Measurements from ENCODE around the gene SHBG. TPM values are rescaled to one million over a fixed set of nuclear protein-coding genes. Genes with fewer than 3 reads are reported as not detected.

The SHBG gene
- total RNA-seq, 1 donor from 2014 or later = not detected

DNA sequence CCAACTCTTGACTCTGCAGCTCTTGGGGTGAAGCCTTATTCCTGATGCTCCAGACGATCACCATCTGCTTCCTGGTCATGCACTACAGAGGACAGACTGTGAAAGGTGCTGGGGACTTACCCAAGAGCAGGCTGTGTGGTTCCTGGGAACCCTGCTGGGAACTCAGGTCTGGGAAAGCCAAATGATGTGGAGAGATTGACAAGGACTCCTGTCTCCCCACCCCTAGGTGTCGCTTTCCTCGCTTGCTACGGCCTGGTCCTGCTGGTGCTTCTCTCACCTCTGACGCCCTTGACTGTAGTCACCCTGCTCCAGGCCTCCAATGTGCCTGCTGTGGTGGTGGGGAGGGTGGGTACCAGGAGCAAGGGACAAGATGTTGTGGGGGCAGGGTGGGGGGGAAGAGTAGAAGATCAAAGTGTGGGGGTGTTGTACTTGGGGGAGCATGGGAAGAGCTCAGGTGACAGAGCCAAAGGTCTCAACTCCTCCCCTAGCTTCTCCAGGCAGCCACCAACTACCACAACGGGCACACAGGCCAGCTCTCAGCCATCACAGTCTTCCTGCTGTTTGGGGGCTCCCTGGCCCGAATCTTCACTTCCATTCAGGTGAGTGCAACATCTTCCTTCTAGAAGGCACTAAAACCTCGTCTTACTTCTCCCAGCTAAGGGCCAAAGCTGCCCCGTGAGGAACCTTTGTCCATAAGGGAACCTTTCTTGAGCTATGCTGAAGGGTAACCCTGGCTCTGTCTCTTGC is 43.1 kb upstream of the SHBG start:
- intact Hi-C loops (cut with DNase I) = no loop called here
- Histone ChIP-seq H3K36me3 (peaks cover 0 to 11% of the 10 kb centered on the region in 2 donors), H3K27me3 (no peaks in the 10 kb centered on the region), H3K4me1 (peaks cover 60% of the 10 kb centered on the region), H3K27ac (peak overlapping the region; percentile 97), H3K9me3 (no peaks in the 10 kb centered on the region), H3K4me3 (no peak overlapping the region)
- TF ChIP-seq POLR2AphosphoS5 (IDR thresholded peaks at IDR 0.05; ENCODE audit: insufficient read depth in 1 of 2, low read depth in 1 of 2) (no peak), POLR2A (IDR thresholded peaks at IDR 0.05) (no peak)
- TF ChIP-seq, protein P1, sequence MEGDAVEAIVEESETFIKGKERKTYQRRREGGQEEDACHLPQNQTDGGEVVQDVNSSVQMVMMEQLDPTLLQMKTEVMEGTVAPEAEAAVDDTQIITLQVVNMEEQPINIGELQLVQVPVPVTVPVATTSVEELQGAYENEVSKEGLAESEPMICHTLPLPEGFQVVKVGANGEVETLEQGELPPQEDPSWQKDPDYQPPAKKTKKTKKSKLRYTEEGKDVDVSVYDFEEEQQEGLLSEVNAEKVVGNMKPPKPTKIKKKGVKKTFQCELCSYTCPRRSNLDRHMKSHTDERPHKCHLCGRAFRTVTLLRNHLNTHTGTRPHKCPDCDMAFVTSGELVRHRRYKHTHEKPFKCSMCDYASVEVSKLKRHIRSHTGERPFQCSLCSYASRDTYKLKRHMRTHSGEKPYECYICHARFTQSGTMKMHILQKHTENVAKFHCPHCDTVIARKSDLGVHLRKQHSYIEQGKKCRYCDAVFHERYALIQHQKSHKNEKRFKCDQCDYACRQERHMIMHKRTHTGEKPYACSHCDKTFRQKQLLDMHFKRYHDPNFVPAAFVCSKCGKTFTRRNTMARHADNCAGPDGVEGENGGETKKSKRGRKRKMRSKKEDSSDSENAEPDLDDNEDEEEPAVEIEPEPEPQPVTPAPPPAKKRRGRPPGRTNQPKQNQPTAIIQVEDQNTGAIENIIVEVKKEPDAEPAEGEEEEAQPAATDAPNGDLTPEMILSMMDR (IDR thresholded peaks at IDR 0.05) = no peak
- DNase-seq (ENCODE audit: extremely low spot score in 2 of 2) = no peak

DNA sequence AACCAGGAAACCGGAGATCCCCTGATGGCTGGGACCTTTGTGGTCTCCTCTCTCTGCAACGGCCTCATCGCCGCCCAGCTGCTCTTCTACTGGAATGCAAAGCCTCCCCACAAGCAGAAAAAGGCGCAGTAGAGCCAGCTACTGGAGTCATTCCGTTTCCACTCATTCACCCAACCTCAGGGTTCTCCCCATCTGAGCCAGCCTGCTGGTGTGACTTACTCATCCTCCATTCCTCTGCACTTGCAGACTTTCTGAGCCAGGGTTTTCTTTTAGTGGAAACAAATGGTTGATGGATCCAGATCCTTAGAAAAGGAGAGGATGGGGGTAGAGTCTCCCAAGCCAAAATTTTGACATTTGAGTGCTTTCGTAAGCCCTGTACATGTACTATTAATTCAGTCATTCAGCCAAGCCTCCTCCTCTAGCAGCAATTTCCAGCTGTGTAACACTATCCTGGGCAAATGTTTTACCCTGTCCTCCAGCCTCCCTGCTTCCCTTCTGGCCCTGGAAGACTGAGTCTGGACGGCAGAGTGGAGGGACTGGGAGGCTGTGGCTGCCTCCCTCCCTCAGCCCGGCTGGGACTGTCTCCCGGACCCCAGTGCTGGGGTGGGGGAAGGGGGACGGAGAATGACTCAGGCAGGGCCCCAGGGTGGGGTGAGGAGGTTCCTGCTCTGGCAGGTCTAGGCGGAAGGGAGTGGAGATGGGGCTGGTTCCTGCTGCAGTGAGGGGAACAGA is 42.3 kb upstream of the SHBG start:
- peak overlapping the region; percentile 97 for H3K27ac ChIP-seq
- peaks cover 0 to 18% of the 10 kb centered on the region in 2 donors for H3K36me3 ChIP-seq
- DNase-seq (ENCODE audit: extremely low spot score in 2 of 2) = no peak
- TF ChIP-seq POLR2A (IDR thresholded peaks at IDR 0.05) = no peak
- TF ChIP-seq, protein P1 (IDR thresholded peaks at IDR 0.05) = no peak
- peak; percentile 46 to 76 for TF ChIP-seq POLR2AphosphoS5 (IDR thresholded peaks at IDR 0.05; ENCODE audit: insufficient read depth in 1 of 2, low read depth in 1 of 2)
- no peaks in the 10 kb centered on the region for H3K27me3 ChIP-seq
- intact Hi-C loops (cut with DNase I) = no loop called here
- H3K4me3 ChIP-seq = peak overlapping the region; percentile 15 to 52
- H3K4me1 ChIP-seq = peaks cover 53% of the 10 kb centered on the region
- H3K9me3 ChIP-seq = no peaks in the 10 kb centered on the region

DNA sequence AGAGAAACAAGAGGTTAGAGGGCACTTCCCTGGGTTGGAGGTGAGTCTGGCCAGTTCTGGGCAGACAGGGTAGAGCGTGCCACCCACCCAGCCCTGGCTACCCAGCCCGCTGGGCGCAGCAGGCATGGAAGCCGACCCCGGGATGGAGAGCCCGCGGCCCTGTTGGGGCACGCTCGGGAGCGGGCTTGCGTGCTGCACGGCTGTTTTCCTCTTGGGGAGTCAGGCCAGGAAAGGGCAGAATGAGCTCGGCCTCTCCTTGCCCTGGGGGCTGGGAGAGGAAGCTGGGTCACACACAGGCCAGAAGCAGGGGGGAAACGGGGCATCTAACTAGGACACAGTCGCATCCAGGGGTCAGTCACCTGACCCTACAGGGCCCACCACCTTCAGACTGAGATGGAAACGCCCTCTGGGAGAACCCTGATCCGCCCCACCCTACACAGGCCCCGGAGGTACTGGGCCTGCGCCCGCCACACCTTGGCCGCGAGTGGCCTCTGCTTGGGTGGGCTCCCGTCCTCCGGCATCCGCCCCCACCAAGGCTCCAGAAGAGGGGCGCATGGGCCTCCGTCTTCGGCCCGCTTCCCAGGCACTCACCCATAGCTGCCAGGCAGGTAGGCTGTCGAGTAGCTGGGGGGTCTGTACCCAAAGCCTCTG is 41.3 kb upstream of the SHBG start:
- Histone ChIP-seq H3K27me3 (no peaks in the 10 kb centered on the region), H3K9me3 (no peaks in the 10 kb centered on the region), H3K4me1 (peaks cover 45% of the 10 kb centered on the region), H3K27ac (peak overlapping the region; percentile 97), H3K4me3 (peak overlapping the region; percentile 52 to 66), H3K36me3 (peaks cover 0 to 29% of the 10 kb centered on the region in 2 donors)
- no peak for DNase-seq (ENCODE audit: extremely low spot score in 2 of 2)
- intact Hi-C loops (cut with DNase I) = no loop called here
- TF ChIP-seq POLR2A (IDR thresholded peaks at IDR 0.05) = no peak
- TF ChIP-seq, protein P1 (IDR thresholded peaks at IDR 0.05) = no peak
- no peak for TF ChIP-seq POLR2AphosphoS5 (IDR thresholded peaks at IDR 0.05; ENCODE audit: insufficient read depth in 1 of 2, low read depth in 1 of 2)

DNA sequence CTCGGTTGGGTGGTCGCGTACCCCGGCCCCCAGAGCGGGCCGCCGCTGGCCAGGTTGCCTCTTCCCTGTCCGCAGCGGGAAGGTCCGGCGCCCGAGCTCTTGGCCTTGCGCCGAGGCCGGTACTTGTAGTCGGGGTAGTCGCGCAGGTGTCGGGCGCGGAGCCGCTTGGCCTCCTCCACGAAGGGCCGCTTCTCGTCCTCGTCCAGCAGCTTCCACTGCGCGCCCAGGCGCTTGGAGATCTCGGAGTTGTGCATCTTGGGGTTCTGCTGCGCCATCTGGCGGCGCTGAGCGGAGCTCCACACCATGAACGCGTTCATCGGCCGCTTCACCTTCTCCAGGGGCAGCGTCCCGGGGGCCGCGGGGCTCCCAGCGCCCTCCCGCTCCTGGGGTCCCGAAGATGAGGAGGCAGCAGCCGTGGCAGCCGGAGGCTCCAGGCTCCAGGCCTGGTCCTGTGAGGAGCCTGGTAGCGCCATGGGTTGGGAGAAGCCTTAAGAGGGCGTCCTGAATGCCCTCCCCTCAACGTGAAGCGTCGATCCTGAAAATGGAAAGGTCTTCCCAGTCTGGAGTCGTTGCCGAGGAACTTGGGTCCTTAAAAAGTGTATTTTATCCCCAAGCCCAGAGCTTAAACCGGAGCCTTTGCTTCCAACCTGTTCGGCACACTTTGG is 40.6 kb upstream of the SHBG start:
- Histone ChIP-seq H3K27ac (peak overlapping the region; percentile 97), H3K27me3 (no peaks in the 10 kb centered on the region), H3K36me3 (peaks cover 0 to 36% of the 10 kb centered on the region in 2 donors), H3K9me3 (no peaks in the 10 kb centered on the region), H3K4me3 (peak overlapping the region; percentile 52 to 66), H3K4me1 (peaks cover 42% of the 10 kb centered on the region)
- DNase-seq (ENCODE audit: extremely low spot score in 2 of 2) = no peak
- intact Hi-C loops (cut with DNase I) = no loop called here
- peak; percentile 34 to 74 for TF ChIP-seq POLR2AphosphoS5 (IDR thresholded peaks at IDR 0.05; ENCODE audit: insufficient read depth in 1 of 2, low read depth in 1 of 2)
- TF ChIP-seq, protein P1 (IDR thresholded peaks at IDR 0.05) = peak; percentile 84 to 95 (median 91)
- TF ChIP-seq POLR2A (IDR thresholded peaks at IDR 0.05) = peak in 1 of 2 donors; percentile 14
